NCI-H1417 (cell line): ENCODE data around the gene SAC3D1.
"Not testable (repeated sequence)": the region's sequence is repeated elsewhere in the genome, so short reads cannot be mapped to it uniquely, and the experiment has no call there.

Source experiments
- DNase-seq, 3 experiments: peaks; one replicate each; lab custom pipeline; 2025; lab: John Stamatoyannopoulos, UW

Gene SAC3D1

DNA sequence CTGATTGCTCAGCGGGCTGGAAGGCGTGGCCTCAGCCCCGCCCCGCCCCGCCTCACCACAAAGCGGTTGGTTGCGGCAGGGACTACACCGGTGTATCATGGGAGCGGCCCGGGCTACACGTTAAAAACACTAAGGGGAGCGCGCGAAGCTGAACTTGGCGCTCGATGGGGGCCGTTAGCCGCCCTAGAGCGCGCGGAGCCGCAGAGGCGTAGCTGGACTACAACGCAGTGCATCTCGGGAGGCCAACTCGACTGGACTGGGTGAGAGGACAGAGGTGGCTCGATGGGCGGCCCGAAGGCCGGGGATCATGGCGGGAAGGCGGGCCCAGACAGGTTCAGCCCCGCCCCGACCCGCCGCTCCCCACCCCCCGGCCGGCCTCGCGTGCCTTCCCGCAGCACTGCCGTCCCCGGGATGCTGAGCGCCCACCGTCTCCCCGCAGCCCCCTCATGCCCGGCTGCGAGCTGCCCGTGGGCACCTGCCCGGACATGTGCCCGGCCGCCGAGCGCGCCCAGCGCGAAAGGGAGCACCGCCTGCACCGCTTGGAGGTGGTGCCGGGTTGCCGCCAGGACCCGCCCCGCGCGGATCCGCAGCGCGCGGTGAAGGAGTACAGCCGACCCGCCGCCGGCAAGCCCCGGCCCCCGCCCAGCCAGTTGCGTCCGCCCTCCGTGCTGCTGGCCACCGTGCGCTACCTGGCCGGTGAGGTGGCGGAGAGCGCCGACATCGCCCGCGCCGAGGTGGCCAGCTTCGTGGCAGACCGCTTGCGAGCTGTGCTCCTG, at the start of gene SAC3D1:
SAC3D1 (plus strand) TSS at position 364 of the 776 bp plus-strand sequence; CDS start at position 447, 83 bp downstream.
- peak; percentile 96 to 99 (median 99) for DNase-seq

DNA sequence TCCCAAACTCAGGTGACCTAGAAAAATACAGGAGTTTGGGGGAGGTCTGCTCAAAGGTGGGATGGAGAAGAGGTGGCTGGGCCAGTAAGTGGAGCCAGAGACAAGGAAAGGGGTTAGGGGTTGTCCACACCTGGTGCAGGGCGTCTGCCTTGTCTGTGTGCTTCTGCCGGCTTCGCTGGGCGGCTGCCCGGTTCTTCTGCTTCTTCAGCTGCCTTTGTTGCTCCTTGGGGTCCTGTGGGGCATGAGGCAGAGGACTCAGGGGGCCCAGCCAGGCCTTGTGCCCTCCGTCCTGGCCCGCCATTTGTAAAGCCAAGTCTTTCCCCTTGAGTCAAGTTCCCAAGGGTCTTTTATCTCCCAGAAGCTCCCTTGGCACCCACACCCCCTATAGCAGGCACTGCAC, 46.7 kb upstream of the SAC3D1 start:
- DNase-seq: no peak

DNA sequence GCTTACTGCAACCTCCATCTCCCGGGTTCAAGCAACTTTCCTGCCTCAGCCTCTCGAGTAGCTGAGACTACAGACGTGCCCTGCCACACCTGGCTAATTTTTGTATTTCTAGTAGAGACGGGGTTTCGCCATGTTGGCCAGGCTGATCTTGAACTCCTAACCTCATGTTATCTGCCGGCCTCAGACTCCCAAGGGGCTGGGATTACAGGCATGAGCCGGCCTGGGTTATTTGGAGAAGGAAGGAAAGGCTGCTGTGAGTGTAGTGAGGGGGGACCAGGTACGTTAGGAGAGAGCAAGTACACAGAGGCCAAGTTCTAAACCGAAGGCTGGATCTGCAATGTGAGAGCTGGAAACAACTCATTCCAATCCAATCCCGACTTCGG, 44.7 kb upstream of the SAC3D1 start:
- DNase-seq: no peak

DNA sequence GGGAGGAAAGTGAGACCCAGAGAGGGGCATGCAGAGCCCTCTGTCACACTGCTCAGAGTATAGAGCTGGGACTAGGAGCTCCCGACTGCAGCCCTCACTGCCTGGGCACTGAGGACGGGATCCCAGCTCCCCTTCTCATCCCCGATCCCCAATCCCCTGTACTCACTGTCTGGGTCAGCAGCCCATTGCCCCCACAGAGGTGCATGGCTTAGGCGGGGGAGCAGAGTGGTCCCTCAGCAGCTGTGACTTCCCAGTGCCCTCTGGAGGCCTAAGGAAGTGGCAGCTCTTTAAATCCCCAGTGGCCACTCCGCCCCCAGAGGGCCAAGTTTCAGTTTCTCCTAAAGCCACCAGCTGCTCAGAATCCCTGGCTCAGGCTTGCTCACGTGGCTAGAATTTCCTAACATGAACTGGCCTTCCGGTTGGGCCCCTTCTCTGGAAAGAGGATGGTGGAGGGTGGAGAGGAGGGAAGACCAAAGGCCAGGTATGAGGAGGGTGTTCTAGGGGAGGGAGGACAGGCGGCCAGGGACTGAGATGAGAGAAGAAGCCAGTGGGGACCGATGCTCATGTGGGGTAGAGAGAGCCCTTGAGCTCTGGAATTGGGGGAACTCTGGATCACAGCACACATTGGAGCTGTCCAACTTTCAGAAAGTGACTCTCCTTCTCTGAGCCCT, 44.2 kb upstream of the SAC3D1 start, which contains the start of gene BATF2:
BATF2 (minus strand) TSS at position 262 of the 671 bp plus-strand sequence; CDS start at position 205, 57 bp downstream.
- peak; percentile 42 to 72 (median 56) for DNase-seq

DNA sequence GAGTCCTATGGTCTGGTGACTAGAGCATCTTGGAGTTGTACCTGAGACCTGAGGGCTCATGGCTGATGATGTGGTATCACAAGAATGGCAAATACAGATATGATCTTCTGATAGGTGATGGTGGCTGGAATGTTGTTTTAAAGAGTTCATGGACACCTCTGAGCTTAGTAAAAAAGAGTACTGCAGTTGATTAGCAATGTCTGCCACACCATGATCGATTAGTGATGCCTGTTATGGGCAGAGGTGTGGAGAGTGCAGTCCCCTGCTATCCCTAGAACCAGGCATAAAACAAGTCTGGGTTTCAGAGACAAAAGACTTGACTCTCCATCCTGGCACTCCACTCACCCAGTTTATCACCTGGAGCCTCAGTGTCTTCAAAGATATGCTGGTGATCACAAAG, 42.9 kb upstream of the SAC3D1 start:
- DNase-seq: peak; percentile 6 to 45 (median 18)

DNA sequence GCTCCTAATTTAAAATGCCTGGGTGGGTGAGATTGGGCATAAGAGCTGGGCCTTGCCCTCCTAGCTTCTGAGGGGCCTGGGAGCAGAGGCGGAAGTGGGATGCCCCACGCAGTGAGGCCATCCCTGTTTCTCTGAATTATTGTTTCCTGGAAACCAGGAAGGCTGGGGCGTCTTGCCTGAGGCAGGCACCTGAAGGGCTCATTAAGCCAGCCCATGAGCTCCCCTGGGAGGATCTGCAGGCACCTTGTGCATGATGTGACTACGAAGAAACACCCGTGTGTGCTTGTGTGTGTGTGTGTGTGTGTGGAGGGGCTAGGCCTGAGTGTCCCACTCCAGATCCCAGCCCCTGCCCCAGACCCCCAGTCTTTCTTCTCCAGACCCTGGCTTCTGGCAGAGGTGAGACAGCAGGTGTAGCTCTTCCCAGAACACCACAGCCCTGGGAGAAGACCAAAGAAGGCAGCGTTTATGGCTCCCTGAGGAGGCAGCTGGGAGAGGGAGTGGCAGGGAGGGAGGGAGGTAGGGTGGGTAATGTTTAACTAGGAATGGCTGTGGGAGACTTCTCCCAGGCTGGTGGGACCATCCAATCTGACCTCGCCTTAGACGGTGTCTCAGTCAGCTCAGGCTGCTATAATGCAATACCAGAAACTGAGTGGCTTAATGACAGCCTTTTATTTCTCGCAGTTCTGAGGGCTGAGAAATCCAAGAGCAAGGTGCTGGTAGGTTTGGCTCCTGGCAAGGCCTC, 42.1 kb upstream of the SAC3D1 start:
- DNase-seq: peak in 2 of 3 experiments; percentile 44 to 72

DNA sequence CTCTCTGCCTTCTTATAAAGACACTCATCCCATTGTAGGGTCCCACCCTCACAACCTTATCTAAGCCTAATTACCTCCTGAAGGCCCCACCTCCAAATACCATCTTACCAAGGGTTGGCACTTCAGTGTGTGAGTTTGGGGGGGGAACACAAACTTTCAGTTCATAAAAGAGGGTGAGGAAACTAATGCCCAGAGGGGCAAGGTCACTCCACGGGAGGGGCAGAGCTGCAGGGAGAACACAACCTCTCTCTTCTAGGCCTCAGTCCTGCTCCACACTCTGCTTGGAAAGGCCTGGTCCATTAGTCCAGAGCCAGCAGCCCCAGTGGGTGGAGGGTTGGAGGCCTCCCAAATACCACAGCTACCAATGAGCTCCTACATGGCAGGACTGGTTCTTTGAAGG, 41.5 kb upstream of the SAC3D1 start:
- DNase-seq: no peak

DNA sequence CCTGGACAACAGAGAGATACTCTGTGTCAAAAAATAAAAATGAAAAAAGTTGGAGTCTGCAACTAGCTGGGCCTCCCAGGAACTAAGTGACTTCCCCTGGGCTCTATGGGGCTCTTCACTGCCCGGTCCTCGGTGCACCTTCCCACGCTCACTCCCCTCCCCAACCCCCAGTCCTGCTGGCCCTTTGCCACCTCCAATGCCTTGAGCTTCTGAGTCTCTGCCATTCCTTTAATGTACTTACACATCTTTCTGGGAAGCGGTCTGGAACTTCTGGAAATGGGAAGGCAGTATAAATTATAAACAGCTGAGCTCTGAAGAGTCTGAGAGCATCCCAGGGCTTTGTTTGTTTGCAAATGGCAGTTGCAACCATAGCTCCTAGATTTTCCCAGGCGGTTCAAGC, 38.3 kb upstream of the SAC3D1 start:
- DNase-seq: no peak

DNA sequence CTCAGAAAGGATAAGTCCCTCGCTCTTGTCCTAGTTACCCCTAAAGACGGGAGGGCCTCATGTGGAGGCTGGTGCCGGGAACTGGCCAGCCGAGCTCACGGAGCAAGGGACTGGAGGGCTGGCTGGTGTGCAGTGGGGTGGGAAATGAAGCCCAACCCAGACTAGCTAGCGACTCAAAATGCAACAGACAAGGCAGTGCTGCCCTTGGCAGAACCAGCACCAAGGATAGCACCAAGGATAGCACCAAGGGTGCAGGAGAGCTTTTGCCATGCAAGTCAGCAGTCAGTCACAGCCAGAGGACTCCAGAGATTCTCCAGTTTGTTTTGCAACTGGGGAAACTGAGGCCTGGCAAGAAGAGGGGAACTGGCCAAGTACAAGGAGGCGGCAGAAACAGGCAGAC, 37.7 kb upstream of the SAC3D1 start:
- DNase-seq: no peak

DNA sequence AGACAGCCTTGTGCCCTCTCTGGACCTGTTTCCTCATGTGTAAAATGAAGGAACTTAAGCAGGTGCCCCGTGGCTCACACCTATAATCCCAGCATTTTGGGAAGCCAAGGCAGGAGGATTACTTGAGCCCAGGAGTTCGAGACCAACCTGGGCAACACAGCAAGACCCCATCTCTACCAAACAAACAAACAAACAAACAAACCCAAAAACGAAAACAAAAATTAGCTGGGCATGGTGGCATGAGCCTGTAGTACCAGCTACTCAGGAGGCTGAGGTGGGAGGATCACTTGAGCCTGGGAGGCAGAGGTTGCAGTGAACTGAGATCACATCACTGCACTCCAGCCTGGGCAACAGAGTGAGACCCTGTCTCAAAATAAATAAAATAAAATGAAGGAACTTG, 37.0 kb upstream of the SAC3D1 start:
- not testable (repeated sequence) for DNase-seq

DNA sequence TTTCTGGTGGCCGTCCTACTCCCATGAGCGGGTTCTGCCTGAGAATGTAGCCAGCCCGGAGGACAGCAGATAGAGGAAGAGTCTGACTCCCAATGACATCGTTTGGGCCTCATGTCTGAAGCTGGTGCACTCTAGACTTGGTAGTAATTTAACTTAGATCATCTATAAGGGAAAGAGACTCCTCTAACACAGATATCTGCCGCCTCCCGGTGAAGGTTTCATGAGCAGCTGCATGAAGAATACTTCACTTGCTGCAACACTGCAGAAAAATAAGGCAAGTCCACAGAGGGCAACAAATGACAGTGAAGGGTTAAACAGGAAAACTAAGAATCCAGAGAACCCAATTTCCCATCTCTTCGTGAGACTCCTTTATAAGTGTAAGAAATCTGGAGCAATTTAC, 33.0 kb upstream of the SAC3D1 start:
- DNase-seq: no peak

DNA sequence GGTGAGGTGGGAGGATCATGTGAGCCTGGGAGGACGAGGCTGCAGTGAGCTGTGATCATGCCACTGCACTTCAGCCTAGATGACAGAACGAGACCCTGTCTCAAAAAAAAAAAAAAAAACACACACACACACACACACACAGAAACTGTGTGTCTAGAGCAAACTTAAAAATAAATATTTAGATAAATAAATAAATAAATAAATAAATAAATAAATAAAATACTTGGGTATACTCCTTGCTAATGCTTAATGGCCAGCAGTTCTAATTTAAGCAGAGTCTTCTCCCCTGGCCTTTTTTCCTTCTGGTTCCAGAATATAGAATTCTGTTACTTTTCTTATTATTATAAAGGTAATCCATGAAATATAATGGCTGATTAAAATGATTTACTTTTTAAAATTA, 32.1 kb upstream of the SAC3D1 start:
- no peak for DNase-seq

DNA sequence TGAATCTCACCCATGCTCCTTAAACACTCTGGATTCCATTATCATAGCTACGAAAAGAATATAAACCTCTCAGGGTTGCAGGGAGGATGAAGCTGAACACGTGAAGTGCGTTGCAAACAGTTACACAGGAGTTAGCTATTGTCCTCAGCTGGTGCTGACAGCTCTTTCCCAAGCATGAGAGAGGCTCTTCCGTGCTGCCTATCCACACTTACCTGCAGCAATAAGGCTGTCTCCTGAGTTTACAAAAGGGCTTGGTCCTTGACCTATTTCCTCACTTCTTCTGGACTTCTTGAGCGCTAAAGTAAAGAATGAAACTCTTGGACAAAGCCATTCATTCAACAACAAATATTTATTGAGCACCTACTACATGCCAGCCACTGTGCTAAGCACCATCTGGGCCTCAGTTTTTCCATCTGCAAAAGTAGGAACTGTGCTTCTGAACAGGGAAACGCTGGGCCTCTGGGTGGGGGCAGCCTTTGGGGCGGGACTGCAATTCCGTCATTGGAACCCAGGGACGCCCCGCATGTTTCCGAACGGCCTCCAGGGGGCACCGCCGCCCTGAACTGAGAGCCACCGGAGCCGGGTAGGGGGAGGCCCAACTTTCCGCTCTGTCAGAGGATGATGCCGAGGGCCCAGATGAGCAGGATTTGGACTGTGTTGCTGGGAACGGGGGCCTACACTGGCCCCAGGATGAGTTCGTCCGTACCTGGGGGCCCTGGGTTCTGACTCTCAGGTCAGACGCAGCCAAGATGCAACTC, 27.7 kb upstream of the SAC3D1 start:
- DNase-seq: peak; percentile 85 to 92 (median 88)

DNA sequence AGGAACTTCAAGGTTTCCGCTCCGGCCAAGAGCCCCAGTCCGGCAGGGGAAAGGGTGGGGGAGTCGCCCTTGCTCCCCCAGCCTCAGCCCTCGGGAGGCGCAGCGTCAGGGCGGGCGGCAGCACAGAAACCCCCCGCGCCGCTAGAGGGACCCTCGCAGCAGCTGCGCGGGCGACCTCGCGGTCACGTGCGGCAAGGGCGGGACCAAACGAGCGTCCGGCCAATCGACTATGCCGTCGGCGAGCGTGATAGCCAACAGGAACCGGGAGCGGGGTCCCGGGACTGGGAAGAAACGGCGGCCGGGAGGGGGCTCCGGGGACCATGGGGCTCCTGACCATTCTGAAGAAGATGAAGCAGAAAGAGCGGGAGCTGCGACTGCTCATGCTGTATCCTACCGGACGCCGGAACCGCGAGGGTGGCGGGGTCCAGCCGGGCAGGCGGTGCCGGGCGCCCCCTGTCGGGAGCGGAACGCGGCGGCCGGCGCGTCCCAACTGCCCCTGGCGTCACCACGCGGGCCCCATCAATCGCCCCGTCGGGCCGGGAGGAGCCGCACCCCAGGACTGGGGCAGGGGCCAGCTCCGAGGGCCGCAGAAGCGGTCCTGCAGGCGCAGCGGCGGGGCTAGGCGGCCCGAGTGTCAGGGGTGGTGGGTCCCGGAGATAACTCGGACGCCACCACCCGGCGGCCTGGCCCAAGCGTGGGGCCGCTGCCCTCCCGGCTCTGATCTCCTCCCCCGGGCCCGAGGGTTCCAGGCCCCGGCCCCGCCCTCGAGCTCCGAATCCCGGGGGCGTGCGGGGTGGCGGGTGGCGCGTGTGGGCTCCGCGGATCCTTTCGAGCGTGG, 26.9 kb upstream of the SAC3D1 start, which contains the start of gene ARL2:
ARL2 (plus strand) TSS at position 273 of the 838 bp plus-strand sequence; CDS start at position 321, 48 bp downstream.
- DNase-seq: peak; percentile 87 to 95 (median 90)

DNA sequence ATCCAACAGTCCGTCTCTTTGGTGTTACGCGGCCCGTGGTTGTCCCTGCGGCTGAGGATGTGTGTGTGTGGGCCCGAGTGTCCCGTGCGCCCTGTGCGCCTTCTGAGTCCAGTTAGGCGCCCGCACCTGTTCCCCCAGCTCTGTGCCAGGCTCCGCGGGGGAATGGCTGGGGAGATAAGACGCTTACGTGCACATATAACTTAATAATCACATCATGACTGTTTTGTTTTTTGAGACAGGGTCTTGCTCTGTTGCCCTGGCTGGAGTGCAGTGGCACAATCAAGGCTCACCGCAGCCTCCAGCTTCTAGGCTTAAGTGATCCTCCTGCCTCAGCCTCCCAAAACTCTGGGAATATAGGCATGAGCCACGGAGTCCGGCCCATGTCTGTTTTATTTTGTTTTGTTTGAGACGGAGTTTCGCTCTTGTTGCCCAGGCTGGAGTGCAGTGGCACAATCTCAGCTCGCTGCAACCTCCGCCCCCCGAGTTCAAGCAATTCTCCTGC, 26.2 kb upstream of the SAC3D1 start:
- no peak for DNase-seq

DNA sequence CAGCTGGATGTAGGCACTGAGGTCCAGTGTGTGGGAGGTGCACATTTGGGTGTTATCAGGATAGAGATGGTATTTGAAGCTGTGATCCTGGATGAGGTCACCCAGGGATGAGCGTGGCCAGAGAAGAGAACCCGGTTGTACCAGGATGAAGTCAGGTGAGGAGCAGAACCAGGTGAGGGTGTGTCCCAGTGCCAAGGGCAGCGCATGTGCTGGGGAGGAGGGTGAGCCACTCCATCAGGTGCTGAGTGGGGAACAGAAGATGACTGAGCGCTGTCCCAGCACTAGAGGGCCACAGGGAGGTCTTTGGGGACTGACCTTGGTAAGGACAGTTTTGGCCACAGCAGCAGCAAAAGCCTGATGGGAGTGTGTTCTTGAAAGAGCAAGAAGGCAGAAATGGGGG, 24.3 kb upstream of the SAC3D1 start:
- DNase-seq: no peak

DNA sequence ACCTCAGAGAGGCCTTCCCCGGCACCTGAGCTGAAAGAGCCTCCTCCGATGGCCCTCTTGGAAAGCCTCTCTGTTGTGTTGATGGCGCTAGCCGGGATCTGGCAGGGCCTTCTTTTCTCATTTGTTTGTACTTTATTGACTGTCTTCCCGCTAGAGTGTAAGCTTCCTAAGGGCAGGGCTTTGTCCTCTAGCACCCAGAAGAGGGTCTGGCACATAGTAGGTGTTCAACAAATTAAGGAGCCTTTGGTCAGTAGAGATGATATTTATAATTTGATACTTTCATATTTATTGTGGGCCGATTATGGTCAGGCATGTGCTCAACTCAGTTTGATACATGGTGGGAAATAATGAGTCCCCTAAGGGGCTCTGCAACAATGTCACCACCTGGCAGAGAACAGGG, 23.1 kb upstream of the SAC3D1 start:
- no peak for DNase-seq

DNA sequence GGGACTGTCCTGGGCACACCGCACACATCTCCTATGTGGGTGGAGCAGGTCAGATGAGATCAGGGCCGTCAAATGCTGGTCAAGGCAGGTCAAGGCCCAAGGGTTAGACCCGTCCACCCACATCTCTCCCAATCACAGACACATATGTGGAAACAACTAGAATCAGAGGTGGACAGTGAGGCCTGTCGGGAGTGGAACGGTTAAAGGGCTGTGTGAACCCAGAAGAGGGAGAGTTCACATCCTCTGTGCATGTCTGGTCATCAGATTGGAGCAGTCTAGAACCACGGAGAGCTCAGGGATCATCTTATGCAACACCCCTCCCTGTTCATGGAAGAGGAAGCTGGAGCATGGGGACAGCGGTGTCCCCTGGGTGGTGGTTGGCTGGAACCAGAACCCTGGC, 21.2 kb upstream of the SAC3D1 start:
- no peak for DNase-seq

DNA sequence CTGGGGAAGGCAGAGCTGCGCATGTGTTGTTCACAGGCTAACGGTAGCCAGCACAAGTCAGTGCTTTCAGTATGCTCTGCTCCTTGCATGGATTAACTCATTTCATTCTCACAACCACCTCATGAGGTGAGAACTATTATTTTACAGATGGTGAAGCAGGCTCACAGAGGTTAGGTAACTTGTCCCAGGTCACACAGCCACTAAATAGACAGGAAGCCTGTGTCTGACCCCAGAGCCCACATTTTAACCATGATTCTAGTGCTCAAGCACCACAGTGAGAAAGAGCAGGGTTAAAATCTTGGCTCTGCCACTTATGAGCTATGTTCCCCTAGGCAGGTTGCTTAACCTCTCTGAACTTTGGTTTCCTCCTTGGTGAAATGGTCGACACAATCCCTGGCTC, 20.0 kb upstream of the SAC3D1 start:
- DNase-seq: no peak

DNA sequence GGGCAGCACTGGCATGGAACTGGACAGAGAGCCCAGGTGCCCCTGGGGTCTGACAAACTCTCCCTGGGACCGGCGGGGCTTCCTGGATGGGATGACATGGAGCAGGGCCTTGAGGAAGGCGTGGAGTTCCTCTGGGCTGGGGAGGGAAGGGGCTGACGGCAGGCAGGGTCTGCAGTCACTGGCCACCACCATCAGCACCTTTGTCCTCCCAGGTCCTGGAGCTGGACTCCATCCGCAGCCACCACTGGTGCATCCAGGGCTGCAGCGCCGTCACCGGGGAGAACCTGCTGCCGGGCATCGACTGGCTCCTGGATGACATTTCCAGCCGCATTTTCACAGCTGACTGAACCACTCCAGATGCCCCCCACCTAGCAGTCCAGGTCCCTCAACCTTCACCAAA, 19.5 kb upstream of the SAC3D1 start:
- no peak for DNase-seq

DNA sequence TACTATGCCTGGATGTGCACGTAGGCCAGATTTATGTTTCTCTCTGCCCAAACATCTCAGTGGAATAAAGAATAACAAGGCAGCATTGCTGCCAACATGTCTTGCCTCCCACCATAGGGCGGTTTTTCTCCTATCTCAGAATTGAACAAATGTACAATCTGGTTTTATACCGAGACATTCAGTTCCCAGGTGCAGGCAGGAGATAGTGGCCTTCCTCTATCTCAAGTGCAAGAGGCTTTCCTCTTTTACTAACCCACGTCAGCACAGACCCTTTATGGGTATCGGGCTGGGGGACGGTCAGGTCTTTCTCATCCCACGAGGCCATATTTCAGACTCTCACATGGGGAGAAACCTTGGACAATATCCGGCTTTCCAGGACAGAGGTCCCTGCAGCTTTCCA, 17.5 kb upstream of the SAC3D1 start:
- not testable (repeated sequence) for DNase-seq
